ENCODE data around the gene GPR78. TPM values are rescaled to one million over a fixed set of nuclear protein-coding genes. Genes with fewer than 3 reads are reported as not detected.

Gene GPR78
- total RNA-seq, 1 donor from 2014 or later = 0.09 TPM

DNA sequence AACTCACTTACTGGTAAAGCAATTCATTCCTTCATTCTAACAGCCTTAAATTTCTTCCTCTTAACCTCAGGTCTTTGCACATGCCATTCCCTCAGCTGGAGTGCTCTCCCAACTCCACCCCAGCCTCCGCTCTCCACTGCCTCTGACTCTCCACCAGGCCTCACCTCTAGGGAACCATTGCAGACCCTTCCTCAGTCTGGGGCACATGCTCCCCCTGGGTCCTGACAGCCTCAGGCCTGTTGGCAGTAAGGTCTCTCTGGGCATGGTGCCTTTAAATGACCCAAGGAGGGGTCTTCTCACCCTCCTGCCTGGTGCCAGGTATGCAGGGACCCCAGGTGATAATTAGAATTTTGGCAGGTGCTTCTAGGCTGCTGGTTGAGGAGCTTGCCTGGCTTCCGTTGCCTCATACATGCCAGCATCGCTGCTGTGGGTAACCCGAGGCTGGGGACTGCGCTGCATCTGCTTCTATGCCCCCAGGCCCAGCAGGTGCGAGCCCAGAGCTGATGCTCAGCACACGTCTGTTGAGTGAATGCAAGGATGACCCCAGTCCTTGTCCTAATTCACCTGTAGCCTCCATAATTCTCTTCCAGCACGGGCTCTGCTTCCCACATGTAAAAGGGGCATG, 27.5 kb upstream of the GPR78 start:
- H3K27me3 ChIP-seq = no peaks in the 10 kb centered on the region
- no peak overlapping the region for H3K4me2 ChIP-seq
- H3K9ac ChIP-seq = no peak overlapping the region
- H3K9me3 Mint-ChIP-seq = no peaks in the 10 kb centered on the region
- peaks cover 6% of the 10 kb centered on the region for H3K4me1 ChIP-seq
- TF ChIP-seq, protein P1, sequence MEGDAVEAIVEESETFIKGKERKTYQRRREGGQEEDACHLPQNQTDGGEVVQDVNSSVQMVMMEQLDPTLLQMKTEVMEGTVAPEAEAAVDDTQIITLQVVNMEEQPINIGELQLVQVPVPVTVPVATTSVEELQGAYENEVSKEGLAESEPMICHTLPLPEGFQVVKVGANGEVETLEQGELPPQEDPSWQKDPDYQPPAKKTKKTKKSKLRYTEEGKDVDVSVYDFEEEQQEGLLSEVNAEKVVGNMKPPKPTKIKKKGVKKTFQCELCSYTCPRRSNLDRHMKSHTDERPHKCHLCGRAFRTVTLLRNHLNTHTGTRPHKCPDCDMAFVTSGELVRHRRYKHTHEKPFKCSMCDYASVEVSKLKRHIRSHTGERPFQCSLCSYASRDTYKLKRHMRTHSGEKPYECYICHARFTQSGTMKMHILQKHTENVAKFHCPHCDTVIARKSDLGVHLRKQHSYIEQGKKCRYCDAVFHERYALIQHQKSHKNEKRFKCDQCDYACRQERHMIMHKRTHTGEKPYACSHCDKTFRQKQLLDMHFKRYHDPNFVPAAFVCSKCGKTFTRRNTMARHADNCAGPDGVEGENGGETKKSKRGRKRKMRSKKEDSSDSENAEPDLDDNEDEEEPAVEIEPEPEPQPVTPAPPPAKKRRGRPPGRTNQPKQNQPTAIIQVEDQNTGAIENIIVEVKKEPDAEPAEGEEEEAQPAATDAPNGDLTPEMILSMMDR (IDR thresholded peaks at IDR 0.05) = no peak
- TF ChIP-seq EZH2phosphoT487 (IDR thresholded peaks at IDR 0.05) = no peak
- no peaks in the 10 kb centered on the region for H3K79me2 ChIP-seq (ENCODE audit: low read depth)
- no peak overlapping the region for H3K27ac Mint-ChIP-seq
- H3K9me3 ChIP-seq (ENCODE audit: low read depth) = no peaks in the 10 kb centered on the region
- no peak overlapping the region for H2AFZ ChIP-seq (replicated peaks)
- no peak overlapping the region for H3K4me3 ChIP-seq
- H3F3A ChIP-seq (ENCODE audit: low read depth) = no peaks in the 10 kb centered on the region
- H3K4me1 Mint-ChIP-seq = no peaks in the 10 kb centered on the region
- H3K27ac ChIP-seq = no peak overlapping the region
- no peaks in the 10 kb centered on the region for H3K36me3 ChIP-seq
- H3K27me3 Mint-ChIP-seq (ENCODE audit: insufficient read depth, low read depth) = peaks cover 9% of the 10 kb centered on the region
- H3K4me3 Mint-ChIP-seq = no peak overlapping the region
- DNase-seq (ENCODE audit: low spot score) = no peak
- no peaks in the 10 kb centered on the region for H3K36me3 Mint-ChIP-seq
- H4K20me1 ChIP-seq (ENCODE audit: low read depth) = no peaks in the 10 kb centered on the region

DNA sequence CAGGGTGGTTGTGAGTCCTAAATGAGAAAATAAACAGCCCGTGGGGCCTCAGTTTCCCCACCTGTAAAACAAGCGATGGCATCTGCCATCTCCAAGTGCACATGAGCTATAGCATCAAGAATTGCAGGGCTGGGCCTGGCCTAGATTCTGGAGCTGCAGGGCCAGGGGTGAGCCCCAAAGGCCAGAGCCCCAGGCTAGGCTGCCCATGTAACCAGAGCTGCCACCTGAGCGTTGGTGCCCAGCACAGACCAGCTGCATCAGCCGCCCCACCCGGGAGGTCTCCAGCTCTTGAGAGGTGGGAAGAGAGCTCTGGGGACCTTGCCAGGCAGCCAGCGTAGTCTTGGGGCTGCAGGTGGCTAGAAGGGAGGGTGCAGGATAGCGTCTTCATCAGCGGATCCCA, 27.0 kb upstream of the GPR78 start:
- no peak overlapping the region for H3K9ac ChIP-seq
- H3K79me2 ChIP-seq (ENCODE audit: low read depth) = no peaks in the 10 kb centered on the region
- H3K36me3 ChIP-seq = no peaks in the 10 kb centered on the region
- no peaks in the 10 kb centered on the region for H3K27me3 ChIP-seq
- no peak overlapping the region for H3K27ac ChIP-seq
- no peak overlapping the region for H2AFZ ChIP-seq (replicated peaks)
- H3K4me1 ChIP-seq = peaks cover 6% of the 10 kb centered on the region
- no peaks in the 10 kb centered on the region for H3K9me3 ChIP-seq (ENCODE audit: low read depth)
- Mint-ChIP-seq H3K36me3 (no peaks in the 10 kb centered on the region), H3K27me3 (ENCODE audit: insufficient read depth, low read depth) (peaks cover 9% of the 10 kb centered on the region), H3K4me3 (no peak overlapping the region), H3K27ac (no peak overlapping the region), H3K4me1 (no peaks in the 10 kb centered on the region), H3K9me3 (no peaks in the 10 kb centered on the region)
- no peaks in the 10 kb centered on the region for H3F3A ChIP-seq (ENCODE audit: low read depth)
- H3K4me2 ChIP-seq = no peak overlapping the region
- DNase-seq (ENCODE audit: low spot score) = no peak
- no peaks in the 10 kb centered on the region for H4K20me1 ChIP-seq (ENCODE audit: low read depth)
- TF ChIP-seq, protein P1 (IDR thresholded peaks at IDR 0.05) = no peak
- TF ChIP-seq EZH2 (IDR thresholded peaks at IDR 0.05) (no peak), EZH2phosphoT487 (IDR thresholded peaks at IDR 0.05) (no peak)
- H3K4me3 ChIP-seq = no peak overlapping the region

DNA sequence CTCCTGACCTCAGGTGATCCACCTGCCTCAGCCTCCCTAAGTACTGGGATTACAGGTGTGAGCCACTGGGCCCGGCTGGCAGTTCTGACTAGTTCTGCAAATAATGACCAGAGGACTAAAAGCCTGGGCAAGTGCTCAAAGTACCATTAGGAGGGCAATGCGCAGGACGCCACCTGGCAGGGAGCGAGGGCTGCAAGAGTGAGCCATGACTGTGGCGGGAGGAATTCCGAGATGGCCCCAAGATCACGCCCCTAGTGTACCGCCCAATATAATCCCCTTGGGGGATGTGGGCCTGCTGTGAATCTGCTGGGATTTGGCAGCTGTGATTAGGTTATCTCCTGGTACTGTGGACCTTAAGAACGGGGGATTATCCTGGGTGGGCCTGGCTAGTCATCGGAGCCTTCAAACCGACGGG, 26.2 kb upstream of the GPR78 start:
- Histone ChIP-seq H2AFZ (replicated peaks) (no peak overlapping the region), H3K36me3 (no peaks in the 10 kb centered on the region), H4K20me1 (ENCODE audit: low read depth) (no peaks in the 10 kb centered on the region), H3K4me2 (no peak overlapping the region), H3K79me2 (ENCODE audit: low read depth) (no peaks in the 10 kb centered on the region), H3F3A (ENCODE audit: low read depth) (no peaks in the 10 kb centered on the region), H3K27ac (no peak overlapping the region), H3K9ac (no peak overlapping the region), H3K4me1 (peaks cover 6% of the 10 kb centered on the region), H3K9me3 (ENCODE audit: low read depth) (no peaks in the 10 kb centered on the region), H3K27me3 (no peaks in the 10 kb centered on the region), H3K4me3 (no peak overlapping the region)
- H3K27ac Mint-ChIP-seq = no peak overlapping the region
- DNase-seq (ENCODE audit: low spot score) = peak; percentile 45
- H3K4me1 Mint-ChIP-seq = no peaks in the 10 kb centered on the region
- H3K4me3 Mint-ChIP-seq = no peak overlapping the region
- H3K27me3 Mint-ChIP-seq (ENCODE audit: insufficient read depth, low read depth) = peaks cover 11% of the 10 kb centered on the region
- TF ChIP-seq, protein P1 (IDR thresholded peaks at IDR 0.05) = no peak
- TF ChIP-seq EZH2 (IDR thresholded peaks at IDR 0.05) = no peak
- TF ChIP-seq EZH2phosphoT487 (IDR thresholded peaks at IDR 0.05) = no peak
- H3K9me3 Mint-ChIP-seq = no peaks in the 10 kb centered on the region
- no peaks in the 10 kb centered on the region for H3K36me3 Mint-ChIP-seq

Data from neural progenitor cell (in vitro differentiated cells).